Measurements from ENCODE around the gene TFDP1.

GRCh38 chr13:113584205-113584869 lies at the start of gene TFDP1:
- TF ChIP-seq CTCF (conservative IDR thresholded peaks at IDR 0.05) (no peak), EZH2 (IDR thresholded peaks at IDR 0.05; ENCODE audit: low read depth) (no peak)
